ENCODE measurements around the gene DDX11.
"Not testable (repeated sequence)": the region's sequence is repeated elsewhere in the genome, so short reads cannot be mapped to it uniquely, and the experiment has no call there.

DDX11 gene

GRCh38 chr12:31122481-31122880, 48.8 kb downstream of the DDX11 start:
- DNase-seq = no peak
- no peaks in the 10 kb centered on the region for H3K36me3 ChIP-seq (replicated peaks)
- H3K4me3 ChIP-seq (ENCODE audit: low read depth, low read length) = no peak overlapping the region
- in situ Hi-C loops (cut with HindIII; ENCODE audit: low pct_ligation_motif_present, low sequenced_read_pairs) = no loop called here
- TF ChIP-seq CTCF (IDR thresholded peaks at IDR 0.05; ENCODE audit: low read depth, low read length, missing control alignments) = no peak
- H3K27ac ChIP-seq = no peak overlapping the region
- peaks cover 14% of the 10 kb centered on the region for H3K27me3 ChIP-seq (replicated peaks)

GRCh38 chr12:31124158-31124557, 50.5 kb downstream of the DDX11 start:
- H3K27ac ChIP-seq; H3K36me3 ChIP-seq (replicated peaks); DNase-seq; H3K27me3 ChIP-seq (replicated peaks); in situ Hi-C loops (cut with HindIII; ENCODE audit: low pct_ligation_motif_present, low sequenced_read_pairs); H3K4me3 ChIP-seq (ENCODE audit: low read depth, low read length): not testable (repeated sequence)

GRCh38 chr12:31125171-31125570, 51.5 kb downstream of the DDX11 start:
- H3K27ac ChIP-seq; in situ Hi-C loops (cut with HindIII; ENCODE audit: low pct_ligation_motif_present, low sequenced_read_pairs); H3K36me3 ChIP-seq (replicated peaks); H3K27me3 ChIP-seq (replicated peaks); DNase-seq; H3K4me3 ChIP-seq (ENCODE audit: low read depth, low read length): not testable (repeated sequence)

- DNase-seq; H3K27ac ChIP-seq; H3K36me3 ChIP-seq (replicated peaks); H3K4me3 ChIP-seq (ENCODE audit: low read depth, low read length); H3K27me3 ChIP-seq (replicated peaks); in situ Hi-C loops (cut with HindIII; ENCODE audit: low pct_ligation_motif_present, low sequenced_read_pairs): not testable (repeated sequence)
Observed at GRCh38 chr12:31127209-31127848, 53.7 kb downstream of the DDX11 start.

GRCh38 chr12:31136581-31136980, 62.9 kb downstream of the DDX11 start:
- in situ Hi-C loops (cut with HindIII; ENCODE audit: low pct_ligation_motif_present, low sequenced_read_pairs); DNase-seq; H3K36me3 ChIP-seq (replicated peaks); H3K27me3 ChIP-seq (replicated peaks); H3K27ac ChIP-seq; H3K4me3 ChIP-seq (ENCODE audit: low read depth, low read length): not testable (repeated sequence)

- in situ Hi-C loops (cut with HindIII; ENCODE audit: low pct_ligation_motif_present, low sequenced_read_pairs); H3K27me3 ChIP-seq (replicated peaks); H3K27ac ChIP-seq; DNase-seq; H3K36me3 ChIP-seq (replicated peaks); H3K4me3 ChIP-seq (ENCODE audit: low read depth, low read length): not testable (repeated sequence)
Observed at GRCh38 chr12:31144768-31145167, 71.1 kb downstream of the DDX11 start.

GRCh38 chr12:31145296-31145695, 71.6 kb downstream of the DDX11 start:
- H3K36me3 ChIP-seq (replicated peaks); H3K4me3 ChIP-seq (ENCODE audit: low read depth, low read length); in situ Hi-C loops (cut with HindIII; ENCODE audit: low pct_ligation_motif_present, low sequenced_read_pairs); H3K27ac ChIP-seq; H3K27me3 ChIP-seq (replicated peaks); DNase-seq: not testable (repeated sequence)

- H3K36me3 ChIP-seq (replicated peaks); in situ Hi-C loops (cut with HindIII; ENCODE audit: low pct_ligation_motif_present, low sequenced_read_pairs); H3K27ac ChIP-seq; H3K4me3 ChIP-seq (ENCODE audit: low read depth, low read length); H3K27me3 ChIP-seq (replicated peaks); DNase-seq: not testable (repeated sequence)
Observed at GRCh38 chr12:31147415-31147814, 73.8 kb downstream of the DDX11 start.

GRCh38 chr12:31150766-31151165, 77.1 kb downstream of the DDX11 start:
- DNase-seq; H3K27ac ChIP-seq; H3K36me3 ChIP-seq (replicated peaks); H3K4me3 ChIP-seq (ENCODE audit: low read depth, low read length); in situ Hi-C loops (cut with HindIII; ENCODE audit: low pct_ligation_motif_present, low sequenced_read_pairs); H3K27me3 ChIP-seq (replicated peaks): not testable (repeated sequence)

Data from brain microvascular endothelial cell (primary cell).